HUES64 (cell line): Measurements from ENCODE around the gene KIF6.
"Not testable (repeated sequence)": the region's sequence is repeated elsewhere in the genome, so short reads cannot be mapped to it uniquely, and the experiment has no call there.

Experiments
- H3K27ac ChIP-seq: 2 replicates; pipeline ENCODE4 v1.7.0; 2013; ENCODE audit warnings: low read depth, low read length, inconsistent platforms
- H3K27me3 ChIP-seq: 2 replicates; pipeline ENCODE4 v1.6.1; 2013; ENCODE audit warnings: mild to moderate bottlenecking, low read length; ENCODE audit not compliant: insufficient read depth
- H3K36me3 ChIP-seq: 2 replicates; pipeline ENCODE4 v1.6.1; 2013; ENCODE audit warnings: mild to moderate bottlenecking, low read length; ENCODE audit not compliant: insufficient read depth
- H3K4me1 ChIP-seq: 2 replicates; pipeline ENCODE4 v1.6.1; 2013; ENCODE audit warnings: mild to moderate bottlenecking, low read length, moderate library complexity; ENCODE audit not compliant: insufficient read depth
- H3K4me3 ChIP-seq: 2 replicates; pipeline ENCODE4 v1.5.1; 2013; ENCODE audit warnings: mild to moderate bottlenecking, low read length, moderate library complexity
- H3K9ac ChIP-seq: 2 replicates; pipeline ENCODE4 v1.6.1; 2013; ENCODE audit warnings: mild to moderate bottlenecking, low read depth, low read length
- H3K9me3 ChIP-seq: 2 replicates; pipeline ENCODE4 v1.6.1; 2013; ENCODE audit warnings: low read depth, low read length; ENCODE audit not compliant: insufficient read depth
- WGBS: fragments of 150-250, 120-280 bp; methylation state at CpG from one replicate; pipeline ENCODE4 v1.1.7; 2013; ENCODE audit warnings: missing lambda C conversion rate; 5-methylcytosine and 5-hydroxymethylcytosine counted together

The KIF6 gene

DNA sequence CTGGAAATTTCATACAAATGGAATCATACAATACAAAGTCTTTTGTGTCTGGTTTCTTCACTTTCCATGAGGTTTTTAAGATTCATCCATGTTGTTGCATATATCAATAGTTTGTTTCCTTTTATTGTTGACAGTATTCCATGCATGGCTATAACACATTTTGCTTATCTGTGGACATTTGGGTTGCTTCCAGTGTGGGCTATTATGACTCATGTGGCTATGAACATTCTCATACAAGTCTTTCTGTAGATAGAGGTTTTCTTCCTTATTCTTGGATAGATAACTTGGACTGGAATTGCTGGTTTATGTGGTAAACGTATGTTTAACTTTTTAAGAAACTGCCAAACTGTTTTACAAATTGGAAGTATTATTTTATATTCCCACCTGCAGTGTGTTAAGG lies 30.0 kb upstream of the KIF6 start:
- H3K4me3 ChIP-seq, result no peak overlapping the region
- no peaks in the 10 kb centered on the region for H3K4me1 ChIP-seq
- H3K9ac ChIP-seq, result no peak overlapping the region
- no CpG with 5 or more reads among the region's 1 CpG for WGBS
- H3K9me3 ChIP-seq, result no peaks in the 10 kb centered on the region
- H3K27me3 ChIP-seq, result no peaks in the 10 kb centered on the region
- H3K27ac ChIP-seq, result no peak overlapping the region
- H3K36me3 ChIP-seq, result no peaks in the 10 kb centered on the region

DNA sequence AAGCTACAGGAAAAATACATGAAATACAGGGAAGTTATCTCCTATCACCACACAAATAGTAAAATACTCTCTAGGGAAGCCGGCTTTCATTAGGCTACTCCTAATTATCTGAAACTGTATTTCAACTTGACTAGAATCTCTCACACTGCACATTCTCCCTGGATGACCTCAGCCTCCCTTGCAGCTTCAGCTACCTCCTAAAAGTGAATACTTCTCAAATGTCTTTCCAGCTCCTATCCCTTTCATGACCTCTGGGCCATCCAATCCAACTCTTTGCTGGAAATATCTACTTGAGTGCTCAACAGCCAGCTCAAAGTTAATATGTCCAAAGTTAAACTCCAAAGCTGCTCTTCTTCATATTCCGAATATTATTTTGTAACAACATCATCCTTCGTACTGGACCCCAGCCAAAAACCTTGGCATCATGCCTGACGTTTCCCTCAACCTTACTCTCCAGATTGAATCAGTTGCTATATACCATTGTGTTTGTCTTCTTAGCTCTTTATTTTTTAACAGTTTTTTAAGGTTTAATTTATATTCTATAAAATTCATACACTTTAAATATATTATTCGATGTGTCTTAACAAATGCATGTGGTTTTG lies 29.4 kb upstream of the KIF6 start:
- WGBS, result 94% methylated on average over 5 of the region's 5 CpGs
- Histone ChIP-seq H3K4me1 (no peaks in the 10 kb centered on the region), H3K36me3 (no peaks in the 10 kb centered on the region)

DNA sequence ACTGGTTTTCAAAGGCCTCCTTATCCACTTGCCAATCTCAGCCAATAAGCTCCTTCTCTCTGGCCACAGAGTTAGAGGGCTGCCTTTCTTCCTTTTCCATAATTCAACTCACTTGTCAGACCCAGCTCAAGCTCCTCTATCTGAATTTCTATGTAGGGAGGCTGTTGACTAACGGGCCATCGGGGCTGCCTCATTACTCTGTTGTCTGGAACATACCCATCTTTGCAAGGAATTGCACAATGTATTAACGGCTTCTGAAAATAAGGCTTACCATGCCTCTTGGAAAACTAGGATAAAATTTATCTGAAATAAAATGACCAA lies 28.5 kb upstream of the KIF6 start:
- Histone ChIP-seq H3K9me3 (no peaks in the 10 kb centered on the region), H3K9ac (no peak overlapping the region), H3K4me1 (no peaks in the 10 kb centered on the region), H3K4me3 (no peak overlapping the region), H3K36me3 (no peaks in the 10 kb centered on the region), H3K27ac (no peak overlapping the region), H3K27me3 (no peaks in the 10 kb centered on the region)
- WGBS, result 92% methylated on average over 3 of the region's 3 CpGs

More for the DNA sequence above, 29.4 kb upstream of the KIF6 start:
- H3K27ac ChIP-seq, result no peak overlapping the region
- no peak overlapping the region for H3K4me3 ChIP-seq
- no peaks in the 10 kb centered on the region for H3K27me3 ChIP-seq
- no peak overlapping the region for H3K9ac ChIP-seq
- H3K9me3 ChIP-seq, result no peaks in the 10 kb centered on the region

DNA sequence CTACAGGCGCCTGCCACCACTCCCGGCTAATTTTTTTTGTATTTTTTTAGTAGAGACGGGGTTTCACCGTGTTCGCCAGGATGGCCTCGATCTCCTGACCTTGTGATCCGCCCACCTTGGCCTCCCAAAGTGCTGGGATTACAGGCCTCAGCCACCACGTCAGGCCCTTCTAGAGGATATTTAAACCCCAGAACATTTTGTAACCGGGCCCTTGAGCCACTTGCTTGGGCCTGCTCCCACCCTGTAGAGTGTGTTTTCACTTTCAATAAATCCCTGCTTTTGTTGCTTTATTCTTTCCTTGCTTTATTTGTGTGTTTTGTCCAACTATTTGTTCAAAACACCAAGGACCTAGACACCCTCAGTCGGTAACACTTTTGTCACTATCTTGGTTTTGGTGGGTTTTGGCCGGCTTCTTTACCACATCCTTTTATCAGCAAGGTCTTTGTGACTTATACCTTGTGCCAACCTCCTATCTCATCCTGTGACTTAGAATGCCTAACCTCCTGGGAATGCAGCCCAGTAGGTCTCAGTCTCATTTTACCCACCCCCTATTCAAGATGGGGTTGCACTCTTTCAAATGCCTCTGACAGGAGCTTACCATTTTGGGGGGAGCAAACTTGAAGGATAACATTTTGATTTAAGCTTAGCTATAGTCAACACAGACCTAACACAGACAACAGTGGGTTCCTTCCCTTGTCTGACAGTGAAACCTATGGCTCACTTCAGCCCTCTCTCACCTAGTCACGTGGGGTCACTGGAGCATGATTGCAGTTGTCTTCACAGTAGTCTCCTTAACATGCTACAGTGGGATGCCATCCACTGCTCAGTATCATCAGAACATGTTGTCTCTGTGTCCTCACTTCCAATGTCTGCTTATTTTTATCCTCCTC lies 27.9 kb upstream of the KIF6 start:
- H3K4me3 ChIP-seq, result no peak overlapping the region
- H3K27ac ChIP-seq, result no peak overlapping the region
- no peak overlapping the region for H3K9ac ChIP-seq
- H3K36me3 ChIP-seq, result no peaks in the 10 kb centered on the region
- H3K27me3 ChIP-seq, result no peaks in the 10 kb centered on the region
- WGBS, result 96% methylated on average over 12 of the region's 12 CpGs
- no peaks in the 10 kb centered on the region for H3K9me3 ChIP-seq
- H3K4me1 ChIP-seq, result no peaks in the 10 kb centered on the region

DNA sequence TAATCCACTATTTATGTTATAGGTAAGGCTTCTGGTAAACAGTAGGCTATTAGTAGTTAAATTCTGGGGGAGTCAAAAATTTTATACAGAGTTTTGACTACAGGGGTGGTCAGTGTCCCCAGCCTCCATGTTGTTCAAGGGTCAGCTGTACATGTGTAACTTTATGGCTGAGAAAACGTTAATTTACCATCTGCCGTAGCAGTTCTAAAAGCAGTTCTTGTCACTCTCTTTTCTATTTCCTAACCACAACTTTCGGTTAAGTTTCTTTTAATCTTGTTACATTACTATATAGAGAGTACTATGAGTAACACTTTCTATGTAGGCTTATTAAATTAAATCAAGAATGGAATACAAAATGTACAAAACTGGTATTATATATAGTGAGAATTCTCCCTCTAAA lies 21.6 kb upstream of the KIF6 start:
- H3K27ac ChIP-seq, result no peak overlapping the region
- H3K4me1 ChIP-seq, result no peaks in the 10 kb centered on the region
- no peaks in the 10 kb centered on the region for H3K9me3 ChIP-seq
- WGBS, result 100% methylated on average over 2 of the region's 3 CpGs
- H3K4me3 ChIP-seq, result no peak overlapping the region
- no peak overlapping the region for H3K9ac ChIP-seq
- H3K27me3 ChIP-seq, result no peaks in the 10 kb centered on the region
- no peaks in the 10 kb centered on the region for H3K36me3 ChIP-seq

DNA sequence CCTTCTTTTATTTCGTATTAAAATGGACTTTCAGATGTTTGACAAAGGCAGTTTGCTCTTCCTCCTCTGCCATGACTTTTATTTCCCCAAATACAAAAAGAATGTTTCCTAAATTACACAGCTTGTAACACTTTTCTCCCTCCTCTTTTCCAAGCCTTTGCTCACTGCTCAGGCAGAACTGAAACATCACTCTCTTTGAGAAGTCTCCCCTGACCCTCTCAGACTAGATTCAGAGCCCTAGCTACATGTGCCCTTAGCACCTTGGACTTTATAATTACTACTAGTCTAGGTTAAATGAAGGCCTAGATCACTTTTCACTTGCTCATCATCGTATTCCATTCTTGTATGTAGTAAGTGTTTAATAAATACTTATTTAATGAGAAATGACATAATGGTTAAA lies 8.5 kb upstream of the KIF6 start:
- Histone ChIP-seq H3K4me3 (no peak overlapping the region), H3K27me3 (no peaks in the 10 kb centered on the region), H3K27ac (peak overlapping the region; percentile 26; the same call in 1 of the 2 replicates), H3K9me3 (peaks cover 10% of the 10 kb centered on the region; the same call in 1 of the 2 replicates), H3K9ac (no peak overlapping the region), H3K4me1 (peaks cover 33% of the 10 kb centered on the region), H3K36me3 (no peaks in the 10 kb centered on the region)
- WGBS, result 56% methylated on average over 1 of the region's 2 CpGs

DNA sequence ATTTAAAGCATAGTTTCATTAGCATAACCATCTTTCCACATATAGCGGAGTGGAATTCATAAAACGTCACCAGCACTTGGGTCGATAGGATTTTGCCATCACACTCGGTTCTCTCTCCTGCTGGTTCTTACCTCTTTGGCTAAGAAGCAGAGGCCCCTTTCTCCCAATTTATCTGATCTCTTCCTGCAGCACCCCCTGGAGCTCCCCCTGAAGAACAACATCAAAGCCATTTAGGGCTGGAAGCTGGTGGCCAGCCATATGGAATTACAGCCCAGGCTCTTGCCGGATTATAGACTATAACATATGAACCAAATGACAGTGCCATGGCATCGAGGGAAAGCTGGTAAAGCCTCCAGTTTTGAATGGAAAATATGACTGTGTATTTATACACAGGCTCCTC lies 6.4 kb upstream of the KIF6 start:
- Histone ChIP-seq H3K4me3 (no peak overlapping the region), H3K9ac (no peak overlapping the region), H3K27ac (no peak overlapping the region), H3K27me3 (no peaks in the 10 kb centered on the region), H3K36me3 (no peaks in the 10 kb centered on the region), H3K4me1 (peaks cover 33% of the 10 kb centered on the region), H3K9me3 (peaks cover 9% of the 10 kb centered on the region; the same call in 1 of the 2 replicates)
- 85% methylated on average over 5 of the region's 6 CpGs for WGBS

DNA sequence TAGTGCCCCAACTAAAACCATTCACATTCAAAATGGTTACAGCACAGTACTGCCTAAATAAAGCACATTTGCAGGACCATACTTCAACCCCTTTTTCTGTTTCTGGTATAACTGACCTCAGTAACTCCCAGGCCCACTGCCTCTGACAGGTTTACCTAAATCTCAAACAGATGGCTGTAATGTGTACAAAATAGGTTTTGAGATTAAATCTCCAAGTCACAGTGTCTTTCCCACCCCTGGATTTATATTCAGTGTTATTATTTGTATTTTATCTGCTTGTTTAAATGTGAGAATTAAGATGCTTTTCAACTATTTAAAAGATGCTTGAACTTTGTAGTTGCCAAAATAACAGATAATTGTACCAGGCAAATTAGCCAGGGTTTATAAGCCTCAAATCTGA lies 4.7 kb upstream of the KIF6 start:
- Histone ChIP-seq H3K9me3 (no peaks in the 10 kb centered on the region), H3K9ac (no peak overlapping the region), H3K27ac (no peak overlapping the region)

DNA sequence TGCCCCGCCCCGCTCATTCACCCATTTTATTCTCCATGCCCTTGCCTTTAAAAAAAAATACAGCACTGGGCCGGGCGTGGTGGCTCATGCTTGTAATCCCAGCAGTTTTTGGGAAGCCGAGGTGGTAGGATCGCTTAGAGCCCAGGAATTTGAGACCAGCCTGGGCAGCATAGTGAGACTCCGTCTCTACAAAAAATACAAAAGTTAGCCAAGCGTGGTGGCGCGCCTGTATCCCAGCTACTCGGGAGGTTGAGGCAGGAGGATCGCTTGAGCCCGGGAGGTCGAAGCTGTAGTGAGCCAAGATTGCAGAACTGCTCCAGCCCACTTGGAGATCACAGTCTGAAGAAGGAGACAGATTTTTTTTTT lies 407 bp upstream of the KIF6 start:
- no peaks in the 10 kb centered on the region for H3K4me1 ChIP-seq
- no peaks in the 10 kb centered on the region for H3K27me3 ChIP-seq
- no peak overlapping the region for H3K9ac ChIP-seq
- no peaks in the 10 kb centered on the region for H3K9me3 ChIP-seq
- no peak overlapping the region for H3K27ac ChIP-seq
- 73% methylated on average over 14 of the region's 14 CpGs for WGBS
- H3K4me3 ChIP-seq, result 0 out of 2 replicates have a peak overlapping the region, but pooled peaks have one; percentile 11
- no peaks in the 10 kb centered on the region for H3K36me3 ChIP-seq

More for the DNA sequence above, 4.7 kb upstream of the KIF6 start:
- H3K36me3 ChIP-seq, result no peaks in the 10 kb centered on the region
- peaks cover 33% of the 10 kb centered on the region for H3K4me1 ChIP-seq
- no peak overlapping the region for H3K4me3 ChIP-seq
- H3K27me3 ChIP-seq, result no peaks in the 10 kb centered on the region

DNA sequence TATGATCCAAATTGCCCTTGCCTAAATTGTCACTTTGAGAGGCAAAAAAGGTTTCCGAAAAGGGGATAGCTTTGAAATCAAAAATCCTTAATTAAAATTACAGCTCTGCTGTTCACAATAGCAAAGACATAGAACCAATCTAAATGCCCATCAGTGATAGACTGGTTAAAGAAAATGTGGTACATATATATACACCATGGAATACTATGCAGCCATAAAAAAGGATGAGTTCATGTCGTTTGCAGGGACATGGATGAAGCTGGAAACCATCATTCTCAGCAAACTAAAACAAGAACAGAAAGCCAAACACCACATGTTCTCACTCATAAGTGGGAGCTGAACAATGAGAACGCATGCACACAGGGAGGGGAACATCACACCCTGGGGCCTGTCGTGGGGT lies 1.9 kb downstream of the KIF6 start:
- not testable (repeated sequence) for H3K27me3 ChIP-seq, H3K4me3 ChIP-seq, H3K4me1 ChIP-seq, H3K9me3 ChIP-seq, H3K27ac ChIP-seq, H3K9ac ChIP-seq, H3K36me3 ChIP-seq
- WGBS, result 98% methylated on average over 4 of the region's 4 CpGs

DNA sequence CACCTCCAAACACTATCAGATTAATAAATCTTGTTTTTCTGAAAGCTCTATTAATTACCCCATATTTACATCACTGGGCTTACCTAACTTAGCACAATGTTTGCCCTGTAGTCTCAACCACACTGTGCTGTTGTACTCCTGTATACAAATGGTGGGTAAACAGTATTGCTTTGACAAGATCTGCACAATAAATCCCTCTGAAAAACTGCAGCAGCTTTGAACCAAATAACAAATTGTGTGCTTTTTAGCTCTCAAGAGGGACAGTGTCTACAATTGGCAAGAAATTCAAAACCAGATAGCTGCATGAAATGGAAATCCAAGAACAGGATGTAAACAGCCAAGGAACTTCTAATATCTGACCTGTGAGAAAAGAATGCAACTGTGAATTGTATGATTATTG lies 10.4 kb downstream of the KIF6 start:
- no peaks in the 10 kb centered on the region for H3K9me3 ChIP-seq
- H3K4me1 ChIP-seq, result 0 out of 2 replicates have a peak, but pooled peaks cover 6% of the 10 kb centered on the region
- H3K9ac ChIP-seq, result no peak overlapping the region
- no peaks in the 10 kb centered on the region for H3K36me3 ChIP-seq
- H3K27ac ChIP-seq, result no peak overlapping the region
- no peaks in the 10 kb centered on the region for H3K27me3 ChIP-seq
- no peak overlapping the region for H3K4me3 ChIP-seq
